ENCODE measurements around the gene FICD. TPM values are rescaled to one million over a fixed set of nuclear protein-coding genes. Genes with fewer than 3 reads are reported as not detected.
"Not testable (repeated sequence)": the region's sequence is repeated elsewhere in the genome, so short reads cannot be mapped to it uniquely, and the experiment has no call there.

Gene FICD
- total RNA-seq, 2 donors from 2014 or later: 2.3 to 8.4 TPM

GRCh38 chr12:108487029-108487428 is 28.0 kb upstream of the FICD start:
- not testable (repeated sequence) for H3K27ac Mint-ChIP-seq; H3K36me3 Mint-ChIP-seq; DNase-seq (ENCODE audit: low spot score in 2 of 2); ATAC-seq
- H3K9me3 Mint-ChIP-seq: peaks cover 8 to 11% of the 10 kb centered on the region in 2 donors

DNA sequence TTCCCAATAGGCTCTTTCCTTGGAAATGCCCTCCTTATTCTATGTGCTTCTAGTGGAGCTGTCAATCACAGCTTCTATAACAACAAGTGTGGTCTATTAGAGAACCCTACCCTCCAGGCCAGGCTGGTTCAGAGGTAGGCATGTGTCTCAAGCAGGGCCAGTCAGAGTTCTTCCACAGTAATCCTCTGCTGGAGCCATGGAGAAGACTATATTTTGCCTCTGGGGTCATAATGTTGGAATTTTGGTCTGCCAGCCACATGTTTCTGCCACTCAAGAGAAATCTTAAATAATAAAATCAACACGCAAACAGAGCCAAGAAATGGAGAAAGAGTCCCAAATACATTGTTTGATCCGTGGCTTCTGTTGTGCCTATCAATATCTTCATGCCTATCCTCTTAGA is 23.8 kb upstream of the FICD start:
- Mint-ChIP-seq H3K36me3 (peaks cover 0 to 7% of the 10 kb centered on the region in 2 donors), H3K27ac (no peak overlapping the region), H3K9me3 (peaks cover 5 to 8% of the 10 kb centered on the region in 2 donors)
- ATAC-seq (no peak), DNase-seq (ENCODE audit: low spot score in 2 of 2) (no peak)

DNA sequence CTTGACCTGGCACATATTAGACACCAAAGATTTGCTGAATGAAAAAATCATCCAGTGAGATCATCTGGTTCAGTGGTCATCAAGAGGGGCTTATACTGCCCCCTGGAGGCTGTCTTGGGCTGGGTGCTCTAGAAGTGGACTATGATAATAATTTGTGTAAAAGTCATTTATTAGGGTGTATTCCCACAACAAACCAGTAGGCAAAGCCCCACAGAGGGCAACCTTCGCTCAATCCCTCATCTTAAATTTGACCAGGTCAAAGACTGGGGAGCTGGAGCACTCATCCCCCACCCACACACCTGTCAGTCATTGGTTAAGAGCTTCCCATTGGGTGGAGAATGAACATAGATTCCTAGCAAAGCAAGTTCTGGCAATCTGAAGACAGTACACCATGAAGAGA is 20.0 kb upstream of the FICD start:
- DNase-seq (ENCODE audit: low spot score in 2 of 2): peak; percentile 26 to 35
- ATAC-seq: peak in 1 of 2 donors; percentile 20
- H3K9me3 Mint-ChIP-seq: no peaks in the 10 kb centered on the region
- no peaks in the 10 kb centered on the region for H3K36me3 Mint-ChIP-seq
- H3K27ac Mint-ChIP-seq: no peak overlapping the region

DNA sequence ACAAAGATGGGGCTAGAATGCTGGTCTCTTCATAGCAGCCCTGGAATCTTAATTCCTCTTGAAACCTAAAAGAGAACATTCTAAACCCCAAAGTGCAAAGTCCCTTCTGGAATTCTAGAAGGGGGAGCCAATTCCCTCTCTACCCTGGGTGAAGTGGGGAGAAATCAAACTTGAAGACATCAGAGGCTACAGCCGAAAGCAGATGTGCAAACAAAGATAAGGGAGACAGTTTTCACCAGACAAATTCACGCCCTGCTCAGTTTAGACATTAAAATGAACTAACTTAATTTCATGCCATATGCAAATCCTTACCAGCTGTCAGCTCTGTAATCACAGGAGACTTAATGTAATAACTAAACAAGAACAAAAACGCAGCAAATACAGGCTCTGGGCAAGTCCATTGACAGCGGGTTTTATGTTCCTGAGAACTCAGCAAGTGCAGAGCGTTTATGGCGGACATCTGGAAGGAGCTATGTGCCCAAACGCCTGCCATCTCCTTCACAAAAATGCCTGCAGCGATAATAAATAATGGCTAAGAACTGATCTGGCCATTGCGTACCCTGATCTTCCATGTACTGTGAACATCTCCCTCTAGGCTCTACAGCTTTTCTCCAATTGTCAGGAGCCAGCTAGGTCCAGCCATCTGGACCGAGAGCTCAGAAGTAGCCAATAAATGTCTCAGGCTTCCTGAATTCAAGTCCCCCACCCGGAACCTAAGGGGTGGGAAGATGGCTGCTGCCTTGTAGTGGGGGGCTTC is 19.1 kb upstream of the FICD start:
- H3K9me3 Mint-ChIP-seq: no peaks in the 10 kb centered on the region
- ATAC-seq: no peak
- H3K27ac Mint-ChIP-seq: no peak overlapping the region
- H3K36me3 Mint-ChIP-seq: no peaks in the 10 kb centered on the region
- no peak for DNase-seq (ENCODE audit: low spot score in 2 of 2)

- Mint-ChIP-seq H3K36me3 (peaks cover 5% of the 10 kb centered on the region in 2 donors), H3K9me3 (peaks cover 8 to 9% of the 10 kb centered on the region in 2 donors), H3K27ac (no peak overlapping the region)
- ATAC-seq (no peak), DNase-seq (ENCODE audit: low spot score in 2 of 2) (no peak)
Measured at GRCh38 chr12:108498136-108498535, 16.9 kb upstream of the FICD start.

DNA sequence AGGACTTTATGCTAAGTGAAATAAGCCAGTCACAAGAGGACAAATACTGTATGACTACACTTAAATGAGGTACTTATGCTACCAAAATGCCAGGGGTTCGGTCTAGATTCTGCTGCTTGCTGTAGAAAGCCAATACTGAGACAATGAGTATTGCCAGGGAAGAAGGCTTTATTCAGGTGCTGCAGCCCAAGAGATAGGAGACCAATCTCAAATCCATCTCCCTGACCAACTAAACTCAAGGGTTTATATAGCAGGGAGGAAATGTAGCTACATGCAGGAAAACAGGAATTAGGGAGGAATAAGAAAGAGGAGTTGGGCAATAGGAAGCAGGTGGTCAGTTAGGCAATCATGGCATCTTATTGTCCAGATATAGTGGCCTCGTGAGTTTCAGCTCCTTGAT is 12.2 kb upstream of the FICD start:
- ATAC-seq: no peak
- peaks cover 11 to 12% of the 10 kb centered on the region in 2 donors for H3K36me3 Mint-ChIP-seq

DNA sequence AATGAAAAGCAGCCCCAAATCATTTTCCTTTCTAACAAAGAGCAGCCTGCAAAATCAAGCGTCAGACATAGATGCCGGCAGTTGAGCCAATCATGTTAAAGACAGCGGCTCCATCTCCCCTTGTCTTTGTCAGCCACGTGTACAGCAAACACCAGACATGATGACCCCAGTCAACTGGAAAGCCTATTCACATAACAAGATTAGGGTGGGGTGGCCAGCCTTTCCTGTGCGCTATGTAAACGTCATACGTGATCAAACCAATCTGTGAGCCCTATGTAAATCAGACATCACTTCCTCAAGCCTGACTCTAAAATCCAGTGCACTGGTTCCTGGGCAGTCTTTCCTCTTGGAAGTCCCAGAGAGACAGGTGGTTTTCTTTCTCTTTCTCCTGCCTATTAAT is 9.9 kb upstream of the FICD start:
- ATAC-seq (no peak), DNase-seq (ENCODE audit: low spot score in 2 of 2) (no peak)
- peaks cover 11 to 12% of the 10 kb centered on the region in 2 donors for H3K36me3 Mint-ChIP-seq
- no peak overlapping the region for H3K27ac Mint-ChIP-seq
- H3K9me3 Mint-ChIP-seq: peaks cover 15 to 18% of the 10 kb centered on the region in 2 donors

More for the DNA sequence above, 12.2 kb upstream of the FICD start:
- DNase-seq (ENCODE audit: low spot score in 2 of 2): no peak
- Mint-ChIP-seq H3K9me3 (peaks cover 15 to 18% of the 10 kb centered on the region in 2 donors), H3K27ac (no peak overlapping the region)

DNA sequence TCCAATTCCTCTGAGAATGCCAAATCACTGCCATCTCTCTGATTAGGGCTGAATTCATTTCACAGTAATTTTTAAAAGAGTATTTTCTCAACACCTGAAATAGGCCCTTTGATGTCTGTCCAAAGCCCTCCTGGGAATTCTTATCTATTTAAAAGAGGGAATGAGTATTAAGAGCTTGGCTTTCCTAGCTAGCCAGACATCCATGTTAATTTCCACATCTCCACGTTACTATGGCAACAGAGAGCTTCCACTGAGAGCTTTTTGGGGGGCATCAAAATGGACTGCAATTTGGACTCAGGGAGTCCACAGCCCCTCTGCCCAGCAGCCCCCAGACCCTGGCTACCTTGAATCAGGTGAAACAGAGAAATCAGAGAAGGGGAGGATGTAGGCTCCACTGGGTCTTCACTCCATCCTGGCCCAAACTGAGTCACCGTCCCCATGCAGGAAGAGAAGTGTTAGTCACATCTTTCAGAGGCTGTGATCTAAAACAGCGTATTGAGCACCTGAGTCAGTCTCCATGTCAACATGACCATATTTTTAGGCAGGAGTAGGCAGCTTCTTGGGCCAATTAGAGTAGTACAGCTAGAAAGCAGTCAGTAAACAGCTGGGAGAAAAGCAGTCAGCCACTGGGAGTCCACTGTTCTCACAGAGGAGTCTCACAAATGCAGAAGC is 7.0 kb upstream of the FICD start:
- ATAC-seq (peak; percentile 94 to 97), DNase-seq (ENCODE audit: low spot score in 2 of 2) (peak in 1 of 2 donors; percentile 39)
- peak overlapping the region in 1 of 2 donors; percentile 80 for H3K27ac Mint-ChIP-seq
- peaks cover 7 to 9% of the 10 kb centered on the region in 2 donors for H3K9me3 Mint-ChIP-seq
- H3K36me3 Mint-ChIP-seq: peaks cover 7% of the 10 kb centered on the region in 2 donors

DNA sequence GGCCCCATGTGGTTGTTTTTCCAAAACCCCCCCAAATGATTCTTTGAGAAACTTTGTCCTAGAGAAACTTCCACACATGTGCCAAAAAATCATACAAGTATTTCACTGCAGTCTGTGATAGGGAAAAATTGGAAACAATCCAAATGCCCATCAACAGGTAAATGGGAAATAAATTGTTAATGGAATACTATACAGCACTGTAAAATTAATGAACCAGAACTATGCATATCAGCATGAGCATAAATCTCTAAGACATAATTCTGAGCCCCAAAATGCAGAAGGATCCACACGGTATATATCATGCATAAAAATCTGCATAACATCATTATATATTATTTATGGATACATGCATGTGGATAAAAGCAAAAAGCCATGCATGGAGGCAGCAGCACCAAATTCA is 5.3 kb upstream of the FICD start:
- no peak for DNase-seq (ENCODE audit: low spot score in 2 of 2)
- Mint-ChIP-seq H3K9me3 (no peaks in the 10 kb centered on the region), H3K36me3 (no peaks in the 10 kb centered on the region), H3K27ac (no peak overlapping the region)
- ATAC-seq: no peak

DNA sequence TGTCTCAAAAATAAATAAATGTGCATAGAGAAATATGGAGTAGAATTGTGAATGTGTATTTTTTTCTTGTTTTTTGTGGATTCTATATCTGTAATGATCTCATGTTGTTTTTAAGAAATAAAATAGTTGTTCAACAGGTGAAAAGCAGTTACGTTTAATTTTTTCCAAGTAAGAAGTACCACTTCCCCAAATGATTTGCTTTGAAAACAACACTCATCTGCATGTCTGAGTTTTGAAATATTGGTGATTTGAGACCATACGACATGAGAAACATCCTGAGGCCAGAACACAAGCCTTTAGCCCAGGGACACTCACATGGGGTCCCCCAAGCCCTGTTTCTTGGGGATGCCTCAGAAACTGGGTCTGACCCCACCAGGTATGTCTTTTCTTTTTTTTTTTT is 4.2 kb upstream of the FICD start:
- Mint-ChIP-seq H3K27ac (no peak overlapping the region), H3K36me3 (no peaks in the 10 kb centered on the region), H3K9me3 (no peaks in the 10 kb centered on the region)
- no peak for DNase-seq (ENCODE audit: low spot score in 2 of 2)
- no peak for ATAC-seq

DNA sequence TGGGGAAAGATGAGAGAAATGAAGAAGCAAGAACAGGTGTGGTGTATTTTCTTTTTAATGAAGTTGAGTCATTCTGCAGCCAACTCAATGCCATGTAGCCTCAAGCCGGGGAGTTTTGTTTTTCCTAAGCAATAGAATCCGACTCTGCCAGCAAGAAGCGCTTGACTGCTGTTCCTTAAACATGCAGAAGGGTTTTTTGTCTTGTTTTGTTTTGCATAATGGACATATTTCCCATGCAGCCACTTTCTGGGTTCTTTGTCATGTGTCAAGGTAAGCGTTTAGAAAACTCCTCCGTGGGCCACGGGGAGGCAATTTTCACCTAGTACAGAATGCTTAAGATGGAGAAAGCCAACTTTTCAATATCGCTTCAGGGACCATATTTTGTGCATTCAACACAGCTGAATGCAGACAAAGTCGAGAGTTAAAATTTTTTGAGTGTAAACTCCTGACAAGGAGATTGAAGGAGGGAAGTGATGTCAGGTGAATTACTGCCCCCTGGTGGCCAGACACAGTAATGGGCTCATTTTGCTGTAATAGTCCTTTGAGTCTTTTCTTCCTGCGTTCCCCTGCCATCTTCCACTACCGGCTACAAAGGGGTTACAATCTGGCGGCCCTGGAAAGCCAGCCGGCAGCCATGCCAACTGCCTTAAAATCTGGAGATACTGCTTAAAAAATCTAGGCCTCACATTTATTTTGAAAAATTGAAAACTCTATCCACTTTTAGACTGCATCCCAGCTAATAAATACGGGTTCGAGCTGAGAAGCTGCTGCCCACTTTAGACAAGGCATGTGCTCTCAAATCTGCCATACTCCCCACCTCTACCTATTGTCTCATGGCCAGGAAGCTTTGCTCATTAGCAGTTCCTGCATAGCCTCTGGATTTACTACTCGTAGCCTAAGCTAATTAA is 3.2 kb upstream of the FICD start:
- no peaks in the 10 kb centered on the region for H3K9me3 Mint-ChIP-seq
- H3K27ac Mint-ChIP-seq: peak overlapping the region in 1 of 2 donors; percentile 23
- peak in 1 of 2 donors; percentile 76 for DNase-seq (ENCODE audit: low spot score in 2 of 2)
- H3K36me3 Mint-ChIP-seq: no peaks in the 10 kb centered on the region
- ATAC-seq: no peak

- Mint-ChIP-seq H3K36me3 (no peaks in the 10 kb centered on the region), H3K27ac (peak overlapping the region; percentile 91 to 98), H3K9me3 (no peaks in the 10 kb centered on the region)
- DNase-seq (ENCODE audit: low spot score in 2 of 2): no peak
- ATAC-seq: peak in 1 of 2 donors; percentile 20
Measured at GRCh38 chr12:108514468-108514972, 557 bp upstream of the FICD start.

DNA sequence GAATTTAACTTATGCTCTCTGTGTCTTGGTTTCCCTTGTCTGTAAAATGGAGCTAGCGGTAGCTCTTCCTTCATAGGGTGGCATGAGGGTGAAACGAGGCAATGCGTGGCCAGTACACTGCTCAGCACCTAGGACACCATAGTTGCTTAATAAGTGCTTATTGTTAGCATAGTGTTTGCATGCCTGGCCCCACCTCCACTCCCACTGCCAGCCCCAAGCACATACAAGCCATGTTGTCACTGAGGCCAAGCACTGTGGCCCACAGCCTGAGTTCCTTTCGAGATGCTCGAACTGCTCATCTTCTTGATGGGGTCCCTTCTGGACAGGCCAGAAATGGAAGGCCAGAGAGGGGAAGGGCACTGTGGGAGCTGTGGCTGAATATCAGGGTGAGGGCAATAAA is 839 bp downstream of the FICD start:
- H3K27ac Mint-ChIP-seq: peak overlapping the region; percentile 91 to 98
- H3K36me3 Mint-ChIP-seq: peaks cover 0 to 6% of the 10 kb centered on the region in 2 donors
- DNase-seq (ENCODE audit: low spot score in 2 of 2): no peak
- no peaks in the 10 kb centered on the region for H3K9me3 Mint-ChIP-seq
- no peak for ATAC-seq

- Mint-ChIP-seq H3K36me3 (peaks cover 0 to 6% of the 10 kb centered on the region in 2 donors), H3K27ac (peak overlapping the region; percentile 85 to 91)
Measured at GRCh38 chr12:108516511-108517275, 1.6 kb downstream of the FICD start.

DNA sequence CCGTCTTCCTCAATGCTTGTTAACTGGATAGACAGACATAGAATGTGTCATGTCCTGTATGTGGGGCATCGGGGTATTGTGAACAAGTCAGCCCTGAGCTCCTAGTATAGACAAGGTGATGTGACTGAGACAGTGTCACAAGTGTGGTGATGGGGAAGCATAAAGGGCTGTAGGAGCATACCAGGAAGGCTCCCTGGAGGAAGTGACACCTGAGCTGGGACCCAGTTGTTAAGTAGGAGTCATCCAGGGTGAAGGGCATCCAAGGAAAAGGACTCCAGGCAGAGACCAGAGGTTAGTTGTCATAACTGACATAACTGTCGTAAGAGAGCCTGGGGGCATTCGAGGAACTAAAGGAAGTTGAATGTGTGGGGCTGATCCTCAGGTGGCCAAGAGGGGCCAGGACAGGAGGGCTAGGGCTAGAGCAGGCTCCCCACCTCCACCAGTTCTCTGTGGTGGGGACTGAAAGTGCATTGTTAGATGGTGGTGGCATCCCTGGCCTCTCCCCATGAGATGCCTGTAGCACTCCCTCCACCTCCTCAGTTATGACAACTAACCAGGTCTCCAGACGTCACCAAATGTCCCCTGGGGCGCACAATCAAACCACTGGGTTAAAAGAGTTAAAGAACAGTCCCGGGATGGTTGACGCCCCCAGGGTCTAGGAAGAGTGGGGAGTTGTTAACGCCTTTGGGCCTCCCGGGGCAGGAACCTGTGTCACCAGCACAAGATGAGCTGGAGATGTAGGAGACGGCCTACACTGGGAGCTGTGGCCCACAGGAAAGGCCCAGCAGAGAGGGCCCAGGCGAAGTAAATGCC is 2.4 kb downstream of the FICD start:
- Mint-ChIP-seq H3K9me3 (no peaks in the 10 kb centered on the region), H3K27ac (peak overlapping the region; percentile 42 to 85), H3K36me3 (peaks cover 0 to 6% of the 10 kb centered on the region in 2 donors)
- DNase-seq (ENCODE audit: low spot score in 2 of 2): no peak
- ATAC-seq: no peak

More at GRCh38 chr12:108516511-108517275, 1.6 kb downstream of the FICD start:
- DNase-seq (ENCODE audit: low spot score in 2 of 2) (no peak), ATAC-seq (no peak)
- H3K9me3 Mint-ChIP-seq: no peaks in the 10 kb centered on the region
